Brain microvascular endothelial cell (primary cell): ENCODE measurements around the gene PKP1.

Experiments used
- DNase-seq: peaks from one replicate; pipeline ENCODE4 v3.0.0-alpha.2; 2020
- H3K27ac ChIP-seq: fragments of 250-450 bp; sonication (Bioruptor Pico); 2 replicates; pipeline ENCODE4 v1.5.1; 2020; ENCODE audit warnings: mild to moderate bottlenecking, moderate library complexity
- H3K27me3 ChIP-seq: fragments of 250-450 bp; sonication (Bioruptor Pico); replicated peaks from 2 replicates; pipeline ENCODE4 v1.5.1; 2020; ENCODE audit warnings: mild to moderate bottlenecking
- H3K36me3 ChIP-seq: fragments of 250-450 bp; sonication (Bioruptor Pico); replicated peaks from 2 replicates; pipeline ENCODE4 v1.5.1; 2020; ENCODE audit warnings: mild to moderate bottlenecking
- H3K4me3 ChIP-seq: 2 replicates; pipeline ENCODE4 v1.5.1; 2011; ENCODE audit warnings: low read depth, mild to moderate bottlenecking, control low read depth, low read length, moderate library complexity
- in situ Hi-C: cut with HindIII; loops from 2 replicates; pipeline ENCODE4 v1.10.0; 2017; ENCODE audit warnings: low sequenced_read_pairs, low pct_ligation_motif_present
- TF ChIP-seq, protein P1 (sequence below): IDR thresholded peaks from 2 replicates; pipeline ENCODE4 v1.5.1; 2011; ENCODE audit warnings: low read depth, mild to moderate bottlenecking, moderate library complexity, low read length, control low read depth, inconsistent platforms; ENCODE audit errors: missing control alignments

Gene PKP1

DNA sequence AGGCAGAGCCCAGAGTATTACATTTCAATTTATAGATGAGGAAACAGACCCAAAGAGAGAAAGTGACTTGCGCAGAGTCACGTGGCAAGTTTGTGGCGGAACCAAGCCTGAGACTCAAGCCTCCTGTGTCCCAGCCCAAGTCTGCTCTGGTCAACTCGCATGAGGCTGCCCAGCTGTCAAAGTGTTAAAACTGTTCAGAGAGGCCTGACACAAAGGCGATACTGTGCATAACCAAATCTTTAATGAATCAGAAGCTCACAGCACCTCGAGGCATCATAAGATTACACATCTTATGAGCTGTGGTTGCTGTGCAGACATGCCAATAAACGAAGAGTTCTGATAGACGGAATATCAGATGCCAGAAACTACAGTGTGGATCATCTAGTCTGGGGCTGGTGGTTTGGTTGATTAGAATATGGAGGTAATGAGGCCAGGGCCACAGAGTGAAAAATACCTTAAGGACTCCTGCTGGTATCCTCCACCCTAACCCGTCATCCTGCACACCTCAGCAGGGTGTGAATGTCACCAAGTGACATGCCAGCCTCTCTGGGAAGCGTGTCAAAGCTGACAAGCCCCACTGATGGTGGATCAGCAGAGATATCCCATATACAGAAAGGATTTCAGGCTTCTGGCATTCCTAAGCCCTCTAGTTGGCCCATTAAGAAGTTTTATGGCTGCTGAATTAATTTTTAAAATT is 52.0 kb downstream of the PKP1 start:
- no peak overlapping the region for H3K27ac ChIP-seq
- DNase-seq: no peak
- in situ Hi-C loops: no loop called here

DNA sequence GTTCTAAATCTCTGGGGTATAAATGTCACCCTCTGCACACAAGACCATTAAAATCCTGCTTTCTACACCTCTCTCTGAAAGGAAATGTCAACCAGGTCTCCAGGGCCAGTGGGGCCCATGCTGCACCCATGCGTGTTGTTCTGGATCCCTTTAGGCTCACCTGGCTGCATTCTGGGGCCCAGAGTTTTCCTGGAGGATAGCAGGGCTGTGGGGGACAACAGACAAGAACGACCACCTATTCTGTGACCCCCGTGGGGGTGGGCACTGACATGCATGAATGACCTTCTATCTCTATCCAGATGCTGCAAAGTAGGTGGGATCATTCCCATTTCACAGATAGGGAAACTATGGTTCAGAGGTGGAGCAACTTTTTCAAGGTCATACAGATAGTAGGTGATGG is 52.6 kb downstream of the PKP1 start:
- Histone ChIP-seq H3K27ac (no peak overlapping the region), H3K27me3 (no peaks in the 10 kb centered on the region), H3K4me3 (no peak overlapping the region), H3K36me3 (no peaks in the 10 kb centered on the region)
- in situ Hi-C loops: no loop called here
- TF ChIP-seq, protein P1, sequence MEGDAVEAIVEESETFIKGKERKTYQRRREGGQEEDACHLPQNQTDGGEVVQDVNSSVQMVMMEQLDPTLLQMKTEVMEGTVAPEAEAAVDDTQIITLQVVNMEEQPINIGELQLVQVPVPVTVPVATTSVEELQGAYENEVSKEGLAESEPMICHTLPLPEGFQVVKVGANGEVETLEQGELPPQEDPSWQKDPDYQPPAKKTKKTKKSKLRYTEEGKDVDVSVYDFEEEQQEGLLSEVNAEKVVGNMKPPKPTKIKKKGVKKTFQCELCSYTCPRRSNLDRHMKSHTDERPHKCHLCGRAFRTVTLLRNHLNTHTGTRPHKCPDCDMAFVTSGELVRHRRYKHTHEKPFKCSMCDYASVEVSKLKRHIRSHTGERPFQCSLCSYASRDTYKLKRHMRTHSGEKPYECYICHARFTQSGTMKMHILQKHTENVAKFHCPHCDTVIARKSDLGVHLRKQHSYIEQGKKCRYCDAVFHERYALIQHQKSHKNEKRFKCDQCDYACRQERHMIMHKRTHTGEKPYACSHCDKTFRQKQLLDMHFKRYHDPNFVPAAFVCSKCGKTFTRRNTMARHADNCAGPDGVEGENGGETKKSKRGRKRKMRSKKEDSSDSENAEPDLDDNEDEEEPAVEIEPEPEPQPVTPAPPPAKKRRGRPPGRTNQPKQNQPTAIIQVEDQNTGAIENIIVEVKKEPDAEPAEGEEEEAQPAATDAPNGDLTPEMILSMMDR: no peak
- DNase-seq: no peak

More for the DNA sequence above, 52.0 kb downstream of the PKP1 start:
- TF ChIP-seq, protein P1: no peak
- no peaks in the 10 kb centered on the region for H3K36me3 ChIP-seq
- no peaks in the 10 kb centered on the region for H3K27me3 ChIP-seq
- H3K4me3 ChIP-seq: no peak overlapping the region

- Histone ChIP-seq H3K27me3 (no peaks in the 10 kb centered on the region), H3K4me3 (no peak overlapping the region), H3K27ac (no peak overlapping the region), H3K36me3 (no peaks in the 10 kb centered on the region)
- in situ Hi-C loops: no loop called here
- TF ChIP-seq, protein P1: no peak
- no peak for DNase-seq
Measured at GRCh38 chr1:201336711-201337450, 53.6 kb downstream of the PKP1 start.

GRCh38 chr1:201341377-201341776 is 58.1 kb downstream of the PKP1 start:
- TF ChIP-seq, protein P1: no peak
- no peak for DNase-seq
- no peak overlapping the region for H3K27ac ChIP-seq
- in situ Hi-C loops: no loop called here
- H3K4me3 ChIP-seq: no peak overlapping the region
- H3K36me3 ChIP-seq: no peaks in the 10 kb centered on the region
- no peaks in the 10 kb centered on the region for H3K27me3 ChIP-seq

DNA sequence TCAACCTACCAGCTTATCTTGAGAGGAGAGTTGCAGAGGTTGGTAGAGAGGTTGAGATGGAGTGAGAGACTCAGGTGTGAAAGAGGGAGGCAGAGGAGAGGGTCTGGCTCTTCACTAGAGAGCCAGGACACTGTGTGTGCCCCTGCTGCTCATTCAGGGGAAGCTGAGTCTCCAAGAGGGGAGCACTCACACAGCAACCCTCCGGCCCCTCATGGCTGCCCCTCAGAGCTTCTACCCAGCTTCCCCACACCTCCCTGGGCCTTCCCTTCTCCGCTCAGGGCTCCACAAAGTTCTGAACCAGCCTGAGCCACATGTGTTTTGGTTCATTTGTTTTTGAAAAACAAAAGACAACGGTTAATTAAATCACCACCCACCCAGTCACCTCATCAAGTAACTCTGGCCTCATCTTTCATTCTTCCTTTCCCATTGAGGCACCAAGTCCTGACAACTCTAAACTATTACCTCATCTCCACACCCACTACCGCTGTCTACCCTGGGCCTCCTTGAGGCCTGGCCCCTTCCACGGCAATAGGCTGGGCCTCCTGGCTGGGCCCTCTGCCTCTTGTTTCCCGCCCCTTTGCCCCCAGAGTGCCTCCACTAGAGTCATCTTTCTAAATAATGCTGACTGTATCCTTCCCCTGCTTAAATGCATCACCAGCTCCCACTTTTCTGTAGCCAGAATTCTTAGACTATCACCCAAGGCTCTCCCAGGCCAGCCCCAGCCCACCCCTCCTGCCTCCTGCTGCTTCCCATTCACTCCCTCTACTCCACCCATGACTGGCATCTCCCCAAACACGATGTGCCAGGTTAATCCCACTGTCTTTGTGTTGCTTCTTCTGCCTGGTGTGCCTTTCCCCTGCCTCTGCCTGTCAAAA is 61.1 kb downstream of the PKP1 start:
- no peaks in the 10 kb centered on the region for H3K36me3 ChIP-seq
- no peak overlapping the region for H3K27ac ChIP-seq
- no peaks in the 10 kb centered on the region for H3K27me3 ChIP-seq
- DNase-seq: no peak
- no peak overlapping the region for H3K4me3 ChIP-seq
- TF ChIP-seq, protein P1: no peak
- in situ Hi-C loops: no loop called here
